ENCODE results near the gene GBP3.
A peak's percentile ranks its signal among the peaks of the same experiment; 100 is the strongest.

- TF ChIP-seq ZBTB33 (IDR thresholded peaks at IDR 0.05) (no peak), HNF4A (conservative IDR thresholded peaks at IDR 0.05) (peak; percentile 66 to 78)
Measured at GRCh38 chr1:89005286-89006151, 17.1 kb downstream of the GBP3 start.
